ENCODE data around the gene PDPK1.

The PDPK1 gene

GRCh38 chr16:2507665-2508064 lies 30.2 kb upstream of the PDPK1 start:
- no peak for DNase-seq

- no peak for DNase-seq
Observed at GRCh38 chr16:2508722-2509400, 29.0 kb upstream of the PDPK1 start.

GRCh38 chr16:2511128-2511800 lies 26.6 kb upstream of the PDPK1 start:
- no peak for DNase-seq

GRCh38 chr16:2511996-2512734 lies 25.7 kb upstream of the PDPK1 start:
- no peak for DNase-seq

- peak in 1 of 2 experiments; percentile 56 for DNase-seq
Observed at GRCh38 chr16:2512735-2513404, 25.0 kb upstream of the PDPK1 start.

GRCh38 chr16:2513405-2514332 lies 24.2 kb upstream of the PDPK1 start, which contains the start of gene ATP6V0C:
Gene ATP6V0C, plus strand, starts transcription at chr16:2513952. Its CDS starts 152 bp downstream, at chr16:2514104.
- DNase-seq: peak; percentile 58 to 96

- DNase-seq: no peak
Observed at GRCh38 chr16:2514333-2515179, 23.3 kb upstream of the PDPK1 start.

- no peak for DNase-seq
Observed at GRCh38 chr16:2515180-2515851, 22.5 kb upstream of the PDPK1 start.

- no peak for DNase-seq
Observed at GRCh38 chr16:2516391-2517240, 21.2 kb upstream of the PDPK1 start.

- DNase-seq: no peak
Observed at GRCh38 chr16:2517954-2518605, 19.7 kb upstream of the PDPK1 start.

- no peak for DNase-seq
Observed at GRCh38 chr16:2518823-2519710, 18.8 kb upstream of the PDPK1 start.

GRCh38 chr16:2519711-2520080 lies 18.1 kb upstream of the PDPK1 start:
- DNase-seq: no peak

GRCh38 chr16:2520097-2520783 lies 17.6 kb upstream of the PDPK1 start, which contains the start of gene AMDHD2:
Gene AMDHD2, plus strand, starts transcription at chr16:2520371. Its CDS starts 88 bp downstream, at chr16:2520459.
- DNase-seq: peak; percentile 65 to 84

GRCh38 chr16:2520784-2521531 lies 16.9 kb upstream of the PDPK1 start:
- DNase-seq: no peak

- no peak for DNase-seq
Observed at GRCh38 chr16:2523801-2524231, 14.0 kb upstream of the PDPK1 start.

GRCh38 chr16:2524339-2524938 lies 13.4 kb upstream of the PDPK1 start:
- no peak for DNase-seq
